ENCODE measurements around the gene RNF113B.

RNF113B gene

DNA sequence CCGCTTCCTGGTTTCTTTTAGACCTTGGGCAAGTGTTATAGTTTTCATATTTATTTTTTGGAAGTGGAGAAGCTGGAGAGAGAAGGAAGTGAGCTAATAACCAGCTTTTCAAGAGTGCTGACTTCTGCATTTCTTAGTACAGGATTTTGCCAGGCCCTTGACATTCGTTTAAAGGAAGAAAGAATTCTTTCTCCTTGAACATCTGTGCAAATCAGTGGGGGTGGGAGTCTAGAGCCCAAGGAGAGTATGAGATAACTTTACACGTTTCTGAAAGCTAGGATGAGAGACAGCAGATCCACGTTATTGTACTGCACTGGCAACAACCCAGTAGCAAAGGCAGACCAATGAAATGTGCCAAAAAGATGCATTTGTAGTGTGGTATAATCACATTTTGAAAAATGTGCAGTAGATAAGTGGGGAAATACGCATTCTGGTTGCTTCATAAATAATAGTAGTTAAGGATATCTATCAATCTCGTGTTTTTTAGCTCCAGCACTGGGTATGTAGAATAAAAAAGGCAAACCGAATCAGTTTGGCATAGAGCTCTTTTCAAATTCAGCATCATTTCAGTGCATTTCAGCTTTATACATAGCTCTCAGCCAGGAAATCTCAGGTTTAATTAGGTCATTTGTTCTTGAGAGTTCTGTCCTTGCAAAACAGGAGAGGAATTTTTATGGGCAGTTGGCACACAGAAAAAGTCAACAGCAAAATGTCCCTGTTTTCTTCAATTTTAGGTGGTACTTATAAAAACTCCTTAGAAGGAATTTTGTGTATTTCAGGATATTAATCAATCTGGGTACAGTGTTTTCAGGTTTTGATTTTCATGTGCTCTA is 4.3 kb downstream of the RNF113B start:
- Mint-ChIP-seq H3K36me3 (no peaks in the 10 kb centered on the region), H3K27me3 (peaks cover 17% of the 10 kb centered on the region), H3K9me3 (no peaks in the 10 kb centered on the region), H3K27ac (no peak overlapping the region), H3K4me1 (no peaks in the 10 kb centered on the region), H3K4me3 (no peak overlapping the region)

DNA sequence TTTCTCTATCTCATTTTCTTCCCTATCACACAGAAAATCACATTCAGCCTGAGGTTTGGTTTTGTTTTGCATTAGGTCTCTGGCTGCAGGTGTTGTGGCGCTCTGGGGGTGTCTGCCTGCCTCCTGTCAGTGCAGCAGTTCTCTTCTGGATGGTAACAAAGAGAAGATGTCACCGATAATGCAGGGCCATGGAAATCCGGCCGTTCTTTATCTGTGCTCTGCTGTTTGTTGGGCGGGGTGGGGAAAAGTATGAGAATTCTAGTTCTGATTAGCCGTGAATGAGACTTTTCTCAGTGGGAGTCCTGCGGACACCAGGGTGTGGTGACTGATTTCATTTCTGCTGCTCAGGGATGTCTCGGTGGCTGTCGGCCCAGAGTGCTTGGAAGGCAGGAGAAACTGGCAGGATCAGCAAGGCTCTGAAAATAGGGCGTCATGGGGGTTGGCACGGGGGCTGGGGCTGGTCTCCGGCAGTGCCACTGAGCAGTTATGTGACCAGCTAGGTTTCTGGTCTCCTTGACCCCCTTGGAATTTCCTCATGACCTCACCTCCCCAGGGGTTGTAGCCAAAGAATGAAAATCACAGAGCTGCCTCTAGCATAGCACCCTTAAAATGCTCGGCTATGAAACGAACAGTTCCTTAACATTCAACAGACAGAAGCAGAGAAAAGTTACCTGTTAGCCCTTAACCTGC is 5.0 kb downstream of the RNF113B start:
- H3K4me3 Mint-ChIP-seq: no peak overlapping the region
- no peaks in the 10 kb centered on the region for H3K9me3 Mint-ChIP-seq
- H3K4me1 Mint-ChIP-seq: no peaks in the 10 kb centered on the region
- H3K27ac Mint-ChIP-seq: no peak overlapping the region
- peaks cover 17% of the 10 kb centered on the region for H3K27me3 Mint-ChIP-seq
- no peaks in the 10 kb centered on the region for H3K36me3 Mint-ChIP-seq

DNA sequence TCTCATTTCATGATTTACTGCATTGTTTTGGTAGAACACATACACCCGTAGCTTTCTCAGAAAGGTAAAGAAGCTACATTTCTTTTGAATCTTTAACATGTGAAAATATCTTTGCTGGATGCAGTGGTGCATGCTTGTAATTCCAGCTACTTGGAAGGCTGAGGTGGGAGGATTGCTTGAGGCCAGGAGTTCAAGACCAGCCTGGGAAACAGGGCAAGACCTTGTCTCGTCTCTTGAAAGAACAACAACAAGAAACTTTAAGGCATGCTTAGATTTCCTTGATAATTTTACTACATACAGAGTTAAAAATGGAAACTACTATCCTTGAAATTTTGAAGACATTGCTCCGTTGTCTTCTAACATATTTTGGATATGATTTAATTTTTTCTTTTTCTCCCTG is 7.7 kb downstream of the RNF113B start:
- Mint-ChIP-seq H3K9me3 (no peaks in the 10 kb centered on the region), H3K4me1 (no peaks in the 10 kb centered on the region), H3K4me3 (no peak overlapping the region), H3K27ac (no peak overlapping the region), H3K27me3 (peaks cover 17% of the 10 kb centered on the region), H3K36me3 (no peaks in the 10 kb centered on the region)

DNA sequence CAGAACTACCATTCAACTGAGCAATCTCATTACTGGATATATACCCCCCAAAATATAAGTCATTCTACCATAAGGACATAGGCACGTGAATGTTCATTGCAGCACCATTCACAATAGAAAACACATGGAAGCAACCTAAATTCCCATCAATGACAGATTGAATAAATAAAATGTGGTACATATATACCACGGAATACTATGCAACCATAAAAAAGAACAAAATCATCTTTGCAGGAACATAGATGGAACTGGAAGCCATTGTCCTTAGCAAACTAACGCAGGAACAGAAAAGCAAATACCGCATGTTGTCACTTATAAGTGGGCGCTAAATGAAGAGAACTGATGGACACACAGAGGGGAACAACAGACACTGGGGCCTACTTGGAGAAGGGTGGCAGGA is 14.1 kb downstream of the RNF113B start:
- H3K36me3 Mint-ChIP-seq: no peaks in the 10 kb centered on the region
- peaks cover 4% of the 10 kb centered on the region for H3K27me3 Mint-ChIP-seq
- no peaks in the 10 kb centered on the region for H3K9me3 Mint-ChIP-seq
- H3K4me1 Mint-ChIP-seq: no peaks in the 10 kb centered on the region
- H3K4me3 Mint-ChIP-seq: no peak overlapping the region
- H3K27ac Mint-ChIP-seq: no peak overlapping the region

DNA sequence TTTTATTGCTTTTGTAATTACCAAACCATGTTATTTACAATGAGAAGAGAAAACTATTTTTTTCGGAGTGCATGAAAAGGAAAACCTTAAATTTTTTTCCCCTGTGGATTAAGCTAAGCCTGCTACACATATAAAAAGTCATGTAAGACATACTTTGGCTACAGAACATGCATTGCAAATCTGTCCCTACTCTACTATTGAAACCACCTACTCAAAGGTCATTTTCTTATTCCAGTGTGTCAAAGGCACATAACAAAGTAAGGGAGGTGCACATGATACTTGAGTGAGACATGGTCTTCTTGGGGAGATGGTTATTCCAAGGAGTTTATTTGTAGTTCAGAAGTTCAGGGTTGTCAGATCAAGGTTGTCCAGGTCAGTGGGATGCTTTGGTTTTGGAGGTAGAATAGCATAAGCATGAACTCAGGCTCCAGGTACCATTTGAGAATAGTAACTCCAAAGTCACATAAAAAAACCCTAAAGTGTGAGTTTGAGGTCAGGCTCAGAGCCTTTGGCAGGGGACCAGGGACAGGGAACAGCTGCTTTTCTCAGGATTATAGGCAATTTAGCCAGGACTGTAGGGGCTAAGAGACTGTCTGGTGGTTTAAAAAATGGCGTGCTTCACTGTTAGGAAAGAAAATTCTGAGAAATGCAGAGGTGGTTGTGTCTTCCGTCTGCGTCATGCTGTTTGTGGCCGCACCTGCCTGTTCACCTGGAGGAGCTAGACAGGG is 18.7 kb downstream of the RNF113B start:
- Mint-ChIP-seq H3K27me3 (peaks cover 7% of the 10 kb centered on the region), H3K9me3 (no peaks in the 10 kb centered on the region)

DNA sequence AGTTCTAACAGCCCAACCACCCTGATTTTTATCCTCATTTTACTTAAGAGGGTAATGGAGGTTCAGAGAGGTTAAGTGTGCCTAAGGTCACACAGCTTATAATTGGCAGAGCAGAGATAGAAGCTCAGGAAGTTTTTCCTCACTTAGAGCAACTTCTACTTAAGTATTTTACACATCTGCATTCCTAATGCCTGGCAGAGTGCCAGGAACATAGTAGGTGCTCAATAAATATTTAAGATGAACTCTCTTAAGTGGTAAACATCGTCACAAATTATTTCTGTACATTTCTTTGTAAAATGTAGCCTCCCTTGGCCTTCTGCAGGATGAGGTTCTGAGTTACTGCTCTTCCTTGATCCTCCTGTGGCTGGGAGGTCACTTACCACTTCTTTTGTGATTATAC is 19.5 kb downstream of the RNF113B start:
- H3K27ac Mint-ChIP-seq: no peak overlapping the region
- H3K27me3 Mint-ChIP-seq: peaks cover 11% of the 10 kb centered on the region
- no peaks in the 10 kb centered on the region for H3K36me3 Mint-ChIP-seq
- no peaks in the 10 kb centered on the region for H3K4me1 Mint-ChIP-seq
- no peaks in the 10 kb centered on the region for H3K9me3 Mint-ChIP-seq
- no peak overlapping the region for H3K4me3 Mint-ChIP-seq

More for the DNA sequence above, 18.7 kb downstream of the RNF113B start:
- no peak overlapping the region for H3K27ac Mint-ChIP-seq
- H3K4me1 Mint-ChIP-seq: no peaks in the 10 kb centered on the region
- H3K4me3 Mint-ChIP-seq: no peak overlapping the region
- H3K36me3 Mint-ChIP-seq: no peaks in the 10 kb centered on the region

DNA sequence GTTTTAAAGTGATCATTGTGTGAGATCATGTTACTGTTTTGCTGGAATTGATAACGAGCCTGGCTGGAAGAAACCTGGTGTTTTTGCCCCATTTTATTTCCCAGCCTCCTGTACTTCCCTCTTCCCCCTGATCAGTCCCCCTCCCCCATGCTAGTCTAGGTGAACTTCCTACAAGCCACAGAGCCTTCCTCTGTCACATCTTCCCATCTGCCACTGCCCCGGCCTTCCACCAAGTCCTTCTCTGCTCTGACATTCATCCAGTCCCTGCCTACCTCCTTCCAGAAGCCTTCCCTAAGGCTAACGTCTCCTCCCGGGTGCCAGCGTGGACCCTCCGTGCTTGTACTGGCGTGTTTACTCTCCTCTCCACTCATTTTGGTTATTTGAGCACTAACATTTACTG is 19.9 kb downstream of the RNF113B start:
- Mint-ChIP-seq H3K36me3 (no peaks in the 10 kb centered on the region), H3K4me3 (no peak overlapping the region), H3K27me3 (peaks cover 11% of the 10 kb centered on the region), H3K4me1 (no peaks in the 10 kb centered on the region), H3K27ac (no peak overlapping the region), H3K9me3 (no peaks in the 10 kb centered on the region)

DNA sequence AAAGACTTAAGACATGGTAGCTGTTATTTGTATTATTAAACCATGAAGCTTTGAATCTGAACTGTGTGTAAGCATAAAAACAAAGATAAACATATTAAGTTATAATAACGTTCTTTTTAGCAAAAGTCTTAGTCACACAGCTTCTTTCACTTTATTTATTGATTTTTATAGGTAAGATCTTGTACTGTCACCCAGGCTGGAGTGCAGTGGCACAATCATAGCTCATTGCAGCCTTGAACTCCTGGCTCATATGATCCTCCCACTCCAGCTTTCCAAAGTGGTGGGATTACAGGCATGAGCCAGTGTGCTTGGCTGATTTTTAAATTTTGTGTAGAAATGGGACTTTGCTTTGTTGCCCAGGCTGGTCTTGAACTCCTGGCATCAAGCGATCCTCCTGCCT is 20.8 kb downstream of the RNF113B start:
- Mint-ChIP-seq H3K36me3 (no peaks in the 10 kb centered on the region), H3K4me1 (no peaks in the 10 kb centered on the region), H3K9me3 (no peaks in the 10 kb centered on the region), H3K27ac (no peak overlapping the region), H3K27me3 (peaks cover 17% of the 10 kb centered on the region), H3K4me3 (no peak overlapping the region)

DNA sequence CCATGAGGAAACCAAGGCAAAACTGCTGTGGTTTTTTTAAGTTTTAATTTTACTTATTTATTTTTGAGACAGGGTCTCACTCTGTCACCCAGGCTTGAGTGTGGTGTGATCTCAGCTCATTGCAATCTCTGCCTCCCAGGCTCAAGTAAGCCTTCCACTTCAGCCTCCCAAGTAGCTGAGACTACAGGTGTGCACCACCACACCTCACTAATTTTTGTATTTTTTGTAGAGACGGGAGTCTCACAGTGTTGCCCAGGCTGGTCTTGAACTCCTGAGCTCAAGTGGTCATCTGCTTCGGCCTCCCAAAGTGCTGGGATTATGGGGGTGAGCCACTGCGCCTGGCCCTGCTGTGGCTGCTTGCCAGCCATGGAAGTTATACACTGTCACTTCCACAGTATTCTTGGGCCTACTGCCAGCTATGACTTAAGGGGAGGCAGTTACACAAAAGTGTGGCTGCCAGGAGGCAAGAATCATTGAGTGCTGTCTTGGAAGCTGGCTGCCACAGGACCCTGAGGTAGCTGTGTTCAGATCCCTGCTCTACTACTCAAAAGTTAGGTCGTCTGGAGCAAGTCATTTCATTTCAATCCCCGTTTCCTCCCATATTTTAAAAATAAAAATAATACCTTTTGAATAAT is 21.5 kb downstream of the RNF113B start:
- H3K4me3 Mint-ChIP-seq: no peak overlapping the region
- H3K27ac Mint-ChIP-seq: no peak overlapping the region
- no peaks in the 10 kb centered on the region for H3K4me1 Mint-ChIP-seq
- peaks cover 19% of the 10 kb centered on the region for H3K27me3 Mint-ChIP-seq
- H3K9me3 Mint-ChIP-seq: no peaks in the 10 kb centered on the region
- H3K36me3 Mint-ChIP-seq: no peaks in the 10 kb centered on the region

DNA sequence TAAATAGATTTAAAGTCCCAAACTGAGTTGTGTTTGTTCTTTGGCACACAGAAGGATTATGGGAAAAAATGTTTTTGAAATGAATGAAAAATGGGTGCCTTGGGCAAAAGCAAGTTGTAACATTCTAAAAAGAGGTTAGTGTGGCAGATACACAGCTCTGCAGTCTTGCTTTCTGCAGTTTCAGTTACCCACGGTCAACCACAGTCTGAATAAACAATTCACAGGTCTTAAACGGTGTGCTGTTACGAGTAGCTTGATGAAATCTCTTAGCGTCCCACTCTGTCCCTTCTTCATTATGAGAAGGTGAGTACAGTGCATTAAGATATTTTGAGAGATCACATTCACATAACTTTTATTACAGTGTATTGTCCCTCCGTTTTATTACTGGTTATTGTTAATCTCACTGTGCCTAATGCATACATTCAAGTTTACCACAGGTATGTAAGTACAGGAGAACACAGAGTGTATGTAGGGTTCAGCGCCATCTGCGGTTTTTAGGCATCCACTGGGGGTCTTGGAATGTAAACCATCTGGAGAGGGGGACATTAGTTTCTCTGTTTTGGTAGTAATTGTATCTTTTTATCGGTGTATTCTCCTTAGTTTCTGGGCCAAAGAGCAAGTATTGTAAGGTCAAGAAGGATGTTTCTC is 26.1 kb downstream of the RNF113B start:
- Mint-ChIP-seq H3K9me3 (no peaks in the 10 kb centered on the region), H3K4me1 (no peaks in the 10 kb centered on the region)

DNA sequence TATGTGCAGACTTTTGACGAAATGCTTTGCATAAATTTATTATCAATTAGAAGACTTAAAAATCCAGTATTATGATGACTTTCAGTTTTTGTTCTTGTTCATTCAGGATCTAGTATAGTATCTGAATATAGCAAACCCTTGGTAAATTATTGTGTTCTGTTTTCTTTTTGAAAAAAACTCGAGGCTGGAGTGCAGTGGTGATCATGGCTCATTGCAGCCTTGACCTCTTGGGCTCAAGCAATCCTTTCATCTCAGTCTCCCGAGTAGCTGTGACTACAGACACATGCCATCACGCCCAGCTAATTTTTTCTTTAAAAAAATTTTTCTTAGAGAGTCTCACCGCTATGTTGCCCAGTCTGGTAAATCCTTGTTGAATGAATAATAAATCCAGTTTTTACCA is 29.5 kb downstream of the RNF113B start:
- Mint-ChIP-seq H3K4me3 (no peak overlapping the region), H3K36me3 (no peaks in the 10 kb centered on the region), H3K27ac (no peak overlapping the region), H3K9me3 (no peaks in the 10 kb centered on the region), H3K27me3 (peaks cover 31% of the 10 kb centered on the region), H3K4me1 (peaks cover 7% of the 10 kb centered on the region)

More for the DNA sequence above, 26.1 kb downstream of the RNF113B start:
- H3K27me3 Mint-ChIP-seq: peaks cover 23% of the 10 kb centered on the region
- H3K27ac Mint-ChIP-seq: no peak overlapping the region
- H3K36me3 Mint-ChIP-seq: no peaks in the 10 kb centered on the region
- H3K4me3 Mint-ChIP-seq: no peak overlapping the region

DNA sequence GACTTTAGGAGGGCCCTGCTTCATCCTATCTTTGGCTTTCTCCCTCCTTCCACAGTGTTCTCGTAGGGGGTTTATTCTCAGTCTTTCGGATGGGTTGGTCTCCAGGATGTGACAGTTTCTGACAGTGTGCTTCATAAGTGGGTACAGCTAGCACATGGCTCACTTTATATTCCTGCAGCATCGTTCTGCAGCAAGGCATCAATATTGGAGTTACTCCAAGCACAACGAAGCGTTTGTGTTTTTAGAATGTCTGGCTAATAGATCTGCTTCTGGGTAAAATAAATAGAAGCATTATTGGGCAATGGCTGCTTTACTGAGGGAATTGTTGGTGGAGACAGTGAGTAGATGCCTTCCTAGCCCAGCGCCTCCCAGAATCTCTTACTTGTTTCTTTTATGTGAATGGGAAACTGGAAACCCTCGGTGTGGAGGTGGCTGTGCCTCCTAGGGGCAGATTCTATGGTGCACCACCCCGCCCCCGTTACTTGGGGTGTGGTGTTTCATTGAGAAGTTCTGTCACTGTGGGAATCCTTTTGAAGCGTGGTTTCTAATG is 32.2 kb downstream of the RNF113B start:
- Mint-ChIP-seq H3K4me3 (peak overlapping the region; percentile 5), H3K27ac (no peak overlapping the region), H3K4me1 (peaks cover 12% of the 10 kb centered on the region), H3K27me3 (peaks cover 36% of the 10 kb centered on the region), H3K36me3 (no peaks in the 10 kb centered on the region), H3K9me3 (no peaks in the 10 kb centered on the region)

DNA sequence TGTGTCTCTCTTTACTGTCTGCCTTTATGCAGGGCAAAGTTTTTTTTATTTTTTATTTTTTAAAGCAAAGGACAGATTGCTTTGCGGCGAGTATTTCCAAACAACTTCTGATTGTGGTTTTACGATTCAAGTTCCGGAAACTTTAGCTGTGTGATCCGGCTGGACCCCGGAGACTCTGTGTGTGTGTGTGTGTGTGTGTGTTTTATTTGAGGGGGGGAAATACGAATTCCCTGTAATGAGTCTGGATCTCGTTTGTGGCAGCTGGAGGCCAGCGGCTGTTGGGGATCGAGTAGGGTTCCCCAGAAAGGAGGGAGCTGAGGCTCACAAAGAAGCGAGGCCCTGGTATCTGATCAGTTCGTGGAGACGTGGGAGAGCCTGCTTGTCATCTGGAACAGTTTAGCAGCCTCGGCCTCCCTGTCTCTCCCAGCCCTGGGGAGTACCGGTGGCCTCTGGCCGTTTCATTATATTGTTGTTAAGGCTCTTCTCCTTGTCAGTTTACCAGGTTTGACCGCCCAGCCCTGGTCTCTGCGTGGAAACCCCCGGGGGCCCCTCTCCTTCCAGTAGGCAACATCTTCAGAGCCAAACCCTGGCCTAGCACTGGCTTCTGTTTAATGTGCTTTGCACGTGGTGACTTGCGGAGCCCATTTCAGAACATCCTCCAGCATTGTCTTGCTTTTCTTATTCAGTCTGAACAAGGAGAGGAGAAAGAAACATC is 32.9 kb downstream of the RNF113B start:
- no peaks in the 10 kb centered on the region for H3K9me3 Mint-ChIP-seq
- H3K27ac Mint-ChIP-seq: no peak overlapping the region
- peak overlapping the region; percentile 76 for H3K4me3 Mint-ChIP-seq
- H3K36me3 Mint-ChIP-seq: no peaks in the 10 kb centered on the region
- peaks cover 12% of the 10 kb centered on the region for H3K4me1 Mint-ChIP-seq
- H3K27me3 Mint-ChIP-seq: peaks cover 40% of the 10 kb centered on the region

DNA sequence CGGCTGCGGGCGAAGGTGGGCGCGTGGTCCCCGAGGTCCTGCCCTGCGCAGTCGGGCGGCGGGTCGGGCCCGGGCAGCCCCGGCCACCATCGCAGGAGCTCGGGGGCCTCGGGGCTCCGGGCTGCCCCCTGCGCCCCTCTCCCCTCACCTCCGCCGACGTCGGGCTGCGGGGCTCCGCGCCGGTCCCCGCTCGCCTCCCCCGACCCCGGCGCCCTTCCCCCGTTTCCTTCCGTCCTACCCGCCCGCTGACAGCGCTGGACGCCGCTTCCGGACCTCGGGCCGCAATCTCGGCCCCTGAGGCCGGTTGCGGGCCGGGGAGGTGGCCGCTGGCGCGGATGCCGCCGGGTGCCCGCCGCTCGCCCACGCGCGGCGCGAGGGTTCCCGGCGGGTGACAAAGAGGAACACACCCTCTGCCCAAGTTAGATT is 33.5 kb downstream of the RNF113B start:
- Mint-ChIP-seq H3K4me1 (peaks cover 12% of the 10 kb centered on the region), H3K27ac (no peak overlapping the region), H3K27me3 (peaks cover 44% of the 10 kb centered on the region), H3K36me3 (no peaks in the 10 kb centered on the region), H3K4me3 (peak overlapping the region; percentile 76), H3K9me3 (no peaks in the 10 kb centered on the region)

Measured in activated naive CD4-positive, alpha-beta T cell treated with anti-CD3 and anti-CD28 coated beads, Interleukin-2, amount 50 U/mL, for 24 hours (primary cell).